ENCODE measurements around the gene DPH1. TPM values are rescaled to one million over a fixed set of nuclear protein-coding genes. Genes with fewer than 3 reads are reported as not detected.
A peak's percentile ranks its signal among the peaks of the same experiment; 100 is the strongest.

Gene DPH1
- total and polyA plus RNA-seq, 8 donors, result 30.7 to 53.3 (median 46.5) TPM

GRCh38 chr17:1997927-1998742 lies 31.8 kb upstream of the DPH1 start:
- Histone ChIP-seq H3K27me3 (peaks cover 0 to 40% of the 10 kb centered on the region in 2 donors), H3K36me3 (no peaks in the 10 kb centered on the region), H3K27ac (peak overlapping the region in 1 of 2 donors; percentile 23), H3K4me1 (peaks cover 12 to 26% of the 10 kb centered on the region in 2 donors), H3K9me3 (no peaks in the 10 kb centered on the region), H3K4me3 (peak overlapping the region; percentile 36)
- TF ChIP-seq CTCF (IDR thresholded peaks at IDR 0.05), result no peak
- intact Hi-C loops (cut with DNase I), result no loop called here
- peak; percentile 58 for ATAC-seq
- peak in 1 of 4 donors; percentile 72 for DNase-seq

- Histone ChIP-seq H3K27me3 (peaks cover 0 to 40% of the 10 kb centered on the region in 2 donors), H3K36me3 (no peaks in the 10 kb centered on the region), H3K4me1 (peaks cover 12 to 26% of the 10 kb centered on the region in 2 donors), H3K4me3 (no peak overlapping the region), H3K9me3 (no peaks in the 10 kb centered on the region), H3K27ac (peak overlapping the region; percentile 57 to 63)
- ATAC-seq, result peak; percentile 77
- intact Hi-C loops (cut with DNase I), result no loop called here
- DNase-seq, result peak in 3 of 4 donors; percentile 55 to 69 (median 56)
- no peak for TF ChIP-seq CTCF (IDR thresholded peaks at IDR 0.05)
Observed at GRCh38 chr17:1999557-2000251, 30.2 kb upstream of the DPH1 start.

GRCh38 chr17:2002767-2003329 lies 27.1 kb upstream of the DPH1 start:
- no peak overlapping the region for H3K4me3 ChIP-seq
- H3K27me3 ChIP-seq, result peaks cover 0 to 24% of the 10 kb centered on the region in 2 donors
- peaks cover 12 to 22% of the 10 kb centered on the region in 2 donors for H3K4me1 ChIP-seq
- DNase-seq (no peak), ATAC-seq (no peak)
- H3K9me3 ChIP-seq, result no peaks in the 10 kb centered on the region
- no peak for TF ChIP-seq CTCF (IDR thresholded peaks at IDR 0.05)
- intact Hi-C loops (cut with DNase I), result no loop called here
- no peaks in the 10 kb centered on the region for H3K36me3 ChIP-seq
- no peak overlapping the region for H3K27ac ChIP-seq

GRCh38 chr17:2003525-2003924 lies 26.4 kb upstream of the DPH1 start:
- ATAC-seq, result no peak
- Histone ChIP-seq H3K4me3 (no peak overlapping the region), H3K27me3 (peaks cover 0 to 18% of the 10 kb centered on the region in 2 donors), H3K27ac (no peak overlapping the region), H3K36me3 (no peaks in the 10 kb centered on the region), H3K4me1 (peaks cover 12 to 15% of the 10 kb centered on the region in 2 donors), H3K9me3 (no peaks in the 10 kb centered on the region)
- TF ChIP-seq CTCF (IDR thresholded peaks at IDR 0.05), result no peak
- no peak for DNase-seq
- intact Hi-C loops (cut with DNase I), result no loop called here

Data from left lung (tissue), 10 donors.